C4-2B (cell line): ENCODE data around the gene CLEC16A.

Experiments used
- ZFX ChIP-seq: fragments of 450-650 bp; IDR thresholded peaks from 2 replicates; pipeline ENCODE4 v1.6.1; 2017
- TF ChIP-seq, protein P1 (sequence below): fragments of 450-650 bp; conservative IDR thresholded peaks from 2 replicates; pipeline ENCODE4 v1.5.1; 2017; ENCODE audit warnings: mild to moderate bottlenecking

DNA sequence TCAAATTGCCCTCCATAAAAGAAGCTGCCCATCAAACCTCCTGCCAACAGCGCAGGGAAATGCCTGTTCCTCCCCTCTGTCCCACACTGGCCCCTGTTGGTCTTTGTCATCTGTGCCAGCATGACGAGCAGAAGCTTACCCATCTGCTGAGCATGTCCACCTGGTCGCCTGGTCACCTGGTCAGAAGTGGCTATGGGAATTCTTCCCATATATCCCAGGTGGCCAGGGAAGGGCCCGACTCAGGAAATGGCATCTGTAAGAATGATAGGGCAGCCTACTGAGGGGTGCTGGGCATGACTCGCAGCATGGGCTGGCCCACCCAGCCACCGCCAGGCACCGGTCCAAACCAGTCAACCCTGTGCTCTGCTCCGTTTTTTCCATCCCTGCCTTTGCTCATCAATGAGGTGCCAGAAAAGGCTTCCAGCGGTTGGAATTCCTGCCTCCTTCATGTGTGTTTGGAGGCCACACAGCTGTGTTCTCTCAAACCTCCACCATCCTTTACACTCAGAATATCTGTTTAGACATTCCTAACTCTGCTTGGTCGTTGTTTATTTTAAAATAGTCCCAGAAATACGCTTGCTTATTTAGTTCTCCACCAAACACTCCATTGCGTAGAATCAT lies 145.2 kb downstream of the CLEC16A start:
- TF ChIP-seq, protein P1, sequence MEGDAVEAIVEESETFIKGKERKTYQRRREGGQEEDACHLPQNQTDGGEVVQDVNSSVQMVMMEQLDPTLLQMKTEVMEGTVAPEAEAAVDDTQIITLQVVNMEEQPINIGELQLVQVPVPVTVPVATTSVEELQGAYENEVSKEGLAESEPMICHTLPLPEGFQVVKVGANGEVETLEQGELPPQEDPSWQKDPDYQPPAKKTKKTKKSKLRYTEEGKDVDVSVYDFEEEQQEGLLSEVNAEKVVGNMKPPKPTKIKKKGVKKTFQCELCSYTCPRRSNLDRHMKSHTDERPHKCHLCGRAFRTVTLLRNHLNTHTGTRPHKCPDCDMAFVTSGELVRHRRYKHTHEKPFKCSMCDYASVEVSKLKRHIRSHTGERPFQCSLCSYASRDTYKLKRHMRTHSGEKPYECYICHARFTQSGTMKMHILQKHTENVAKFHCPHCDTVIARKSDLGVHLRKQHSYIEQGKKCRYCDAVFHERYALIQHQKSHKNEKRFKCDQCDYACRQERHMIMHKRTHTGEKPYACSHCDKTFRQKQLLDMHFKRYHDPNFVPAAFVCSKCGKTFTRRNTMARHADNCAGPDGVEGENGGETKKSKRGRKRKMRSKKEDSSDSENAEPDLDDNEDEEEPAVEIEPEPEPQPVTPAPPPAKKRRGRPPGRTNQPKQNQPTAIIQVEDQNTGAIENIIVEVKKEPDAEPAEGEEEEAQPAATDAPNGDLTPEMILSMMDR = no peak
- no peak for TF ChIP-seq ZFX
